GM21367 (cell line): Measurements from ENCODE around the gene ACTL6B.

Experiments
- ATAC-seq: cut with Tn5 transposase; IDR thresholded peaks from one replicate; pipeline ENCODE4 v1.9.1; 2021; ENCODE audit not compliant: unreplicated experiment

Gene ACTL6B

GRCh38 chr7:100602889-100603725 lies 53.1 kb downstream of the ACTL6B start:
- no peak for ATAC-seq

GRCh38 chr7:100600730-100601038 lies 55.6 kb downstream of the ACTL6B start:
- ATAC-seq, result no peak

GRCh38 chr7:100599911-100600729 lies 56.1 kb downstream of the ACTL6B start:
- no peak for ATAC-seq

GRCh38 chr7:100598425-100598824 lies 57.8 kb downstream of the ACTL6B start:
- ATAC-seq, result no peak

GRCh38 chr7:100595188-100595587 lies 61.1 kb downstream of the ACTL6B start:
- no peak for ATAC-seq
